PC-9 (cell line): ENCODE results near the gene PTPN18. TPM values are rescaled to one million over a fixed set of nuclear protein-coding genes. Genes with fewer than 3 reads are reported as not detected.

ENCODE experiments used
- BruUV-seq: library from RNA; stranded (reverse); fragments of 400-500 nt; replicated peaks from 2 replicates; lab custom pipeline; 2021; lab: Mats Ljungman, UMichigan
- CTCF ChIA-PET: fragments of 300-600 bp; sonication (Branson Sonifier 250); formaldehyde crosslinking; loops from one replicate; lab custom pipeline; 2022; ENCODE audit warnings: antibody characterized with exemption; lab: Charles Lee
- POLR2A ChIA-PET: fragments of 300-600 bp; sonication (Branson Sonifier 250); formaldehyde crosslinking; loops from one replicate; lab custom pipeline; 2022; ENCODE audit warnings: antibody characterized with exemption; ENCODE audit not compliant: unreplicated experiment; lab: Charles Lee
- DNase-seq, 2 experiments: peaks; one replicate each; pipeline versions ENCODE4 v3.0.0 to v3.0.0-alpha.2; 2015 to 2022; ENCODE audit warnings: mixed read lengths in 1 of 2
- H2AFZ ChIP-seq: fragments of 200-600 bp; sonication (generic); 2 replicates; pipeline ENCODE4 v1.8.1; 2017; ENCODE audit warnings: antibody characterized with exemption
- H3F3A ChIP-seq: fragments of 200-600 bp; sonication (generic); 2 replicates; pipeline ENCODE4 v1.8.1; 2017; ENCODE audit warnings: antibody characterized with exemption, mild to moderate bottlenecking, low read depth; ENCODE audit not compliant: insufficient read depth
- H3K27ac ChIP-seq: fragments of 200-600 bp; sonication (generic); 2 replicates; pipeline ENCODE4 v1.6.1; 2016; ENCODE audit warnings: mixed run types
- H3K27me3 ChIP-seq: fragments of 200-600 bp; sonication (generic); 2 replicates; pipeline ENCODE4 v1.6.1; 2016; ENCODE audit warnings: low read depth, mixed run types; ENCODE audit not compliant: insufficient read depth
- H3K36me3 ChIP-seq: fragments of 200-600 bp; sonication (generic); 2 replicates; pipeline ENCODE4 v1.6.1; 2016; ENCODE audit warnings: low read depth, mixed run types
- H3K4me1 ChIP-seq: fragments of 200-600 bp; sonication (generic); replicated peaks from 2 replicates; pipeline ENCODE4 v1.6.1; 2016; ENCODE audit warnings: mixed run types; ENCODE audit not compliant: insufficient read depth
- H3K4me2 ChIP-seq: fragments of 200-600 bp; sonication (generic); 2 replicates; pipeline ENCODE4 v1.6.1; 2017; ENCODE audit warnings: mixed run types
- H3K4me3 ChIP-seq: fragments of 200-600 bp; sonication (generic); 2 replicates; pipeline ENCODE4 v1.6.1; 2016; ENCODE audit warnings: mixed run types
- H3K79me2 ChIP-seq: fragments of 200-600 bp; sonication (generic); 2 replicates; pipeline ENCODE4 v1.6.1; 2017; ENCODE audit warnings: low read depth, mixed run types
- H3K9me2 ChIP-seq: fragments of 200-600 bp; sonication (generic); 2 replicates; pipeline ENCODE4 v1.8.1; 2017; ENCODE audit warnings: mild to moderate bottlenecking; ENCODE audit not compliant: insufficient read depth
- H3K9me3 ChIP-seq: fragments of 200-600 bp; sonication (generic); 2 replicates; pipeline ENCODE4 v1.8.1; 2016; ENCODE audit warnings: low read depth; ENCODE audit not compliant: insufficient read depth
- H4K20me1 ChIP-seq: fragments of 200-600 bp; sonication (generic); 2 replicates; pipeline ENCODE4 v1.8.1; 2017; ENCODE audit not compliant: insufficient read depth
- EZH2 ChIP-seq: fragments of 200-600 bp; sonication (generic); IDR thresholded peaks from 2 replicates; pipeline ENCODE4 v1.8.0; 2017; ENCODE audit warnings: antibody characterized with exemption, low read depth
- intact Hi-C: fragments of 100-400 bp; cut with micrococcal nuclease; formaldehyde crosslinking; loops from one replicate; pipeline ENCODE4 v1.10.0; 2022; ENCODE audit not compliant: unreplicated experiment
- total RNA-seq: library from RNA; stranded (reverse); gene quantifications from 2 replicates; pipeline ENCODE4 v1.2.3, GENCODE V29; 2021
- TF ChIP-seq, protein P1 (sequence below): fragments of 200-600 bp; sonication (generic); conservative IDR thresholded peaks from 2 replicates; pipeline ENCODE4 v1.6.1; 2017; ENCODE audit warnings: mixed run types, antibody characterized with exemption, mild to moderate bottlenecking, moderate library complexity

PTPN18 gene
- total RNA-seq, 1 experiment from 2014 or later, result 55.9 TPM

DNA sequence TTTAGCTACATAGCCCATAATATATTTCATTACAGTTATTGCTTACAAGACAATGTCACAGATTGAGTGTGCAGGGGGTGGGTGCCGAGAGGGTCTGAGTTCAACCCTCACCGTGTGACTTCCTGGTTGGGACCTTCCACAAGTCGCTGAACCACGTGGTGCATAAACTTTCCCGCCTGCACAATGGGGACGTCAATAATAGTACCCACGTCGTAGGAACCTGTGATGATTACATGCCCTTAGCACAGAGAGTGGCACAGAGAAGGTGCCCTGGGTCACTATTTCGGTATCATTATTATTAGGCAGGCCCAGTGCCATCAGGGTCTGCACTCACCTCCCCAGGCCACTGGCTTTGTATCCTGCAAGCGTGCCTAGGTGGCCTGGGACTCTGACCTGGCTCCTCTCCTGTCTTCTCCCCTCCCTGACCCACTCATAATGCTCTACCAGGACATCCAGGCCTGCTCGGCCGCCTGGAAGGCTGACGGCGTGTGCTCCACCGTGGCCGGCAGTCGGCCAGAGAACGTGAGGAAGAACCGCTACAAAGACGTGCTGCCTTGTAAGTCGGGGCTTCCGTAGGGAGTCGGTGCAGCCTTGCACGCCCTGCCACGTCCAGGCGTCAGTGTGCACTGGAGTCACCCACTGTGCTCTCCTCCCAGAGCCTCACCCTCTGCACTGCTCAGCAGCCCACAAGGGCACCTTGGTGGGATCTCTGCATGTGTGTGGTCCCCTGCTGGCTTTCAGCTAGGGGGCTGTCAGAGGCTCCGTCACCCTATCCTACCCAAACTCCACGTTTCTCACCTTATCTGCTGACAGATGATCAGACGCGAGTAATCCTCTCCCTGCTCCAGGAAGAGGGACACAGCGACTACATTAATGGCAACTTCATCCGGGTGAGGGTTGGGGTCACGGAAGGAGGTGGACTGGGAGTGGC, 2.8 kb downstream of the PTPN18 start:
- Histone ChIP-seq H3K9me2 (no peaks in the 10 kb centered on the region), H3K4me3 (no peak overlapping the region), H3K27me3 (no peaks in the 10 kb centered on the region), H3K4me2 (no peak overlapping the region), H3K36me3 (no peaks in the 10 kb centered on the region), H3K79me2 (0 out of 2 replicates have a peak, but pooled peaks cover 7% of the 10 kb centered on the region), H3K27ac (no peak overlapping the region), H2AFZ (no peak overlapping the region), H3K9me3 (no peaks in the 10 kb centered on the region), H3K4me1 (peaks cover 16% of the 10 kb centered on the region), H4K20me1 (no peaks in the 10 kb centered on the region), H3F3A (no peaks in the 10 kb centered on the region)
- BruUV-seq, result no TSS peak
- intact Hi-C loops, result loop anchor here (5.0 kb wide), 1 partner anchor 34 kb away; no protein-coding TSS in a partner anchor
- TF ChIP-seq EZH2, result no peak
- ChIA-PET CTCF (no interaction called here), POLR2A (no interaction called here)
- no peak for DNase-seq

DNA sequence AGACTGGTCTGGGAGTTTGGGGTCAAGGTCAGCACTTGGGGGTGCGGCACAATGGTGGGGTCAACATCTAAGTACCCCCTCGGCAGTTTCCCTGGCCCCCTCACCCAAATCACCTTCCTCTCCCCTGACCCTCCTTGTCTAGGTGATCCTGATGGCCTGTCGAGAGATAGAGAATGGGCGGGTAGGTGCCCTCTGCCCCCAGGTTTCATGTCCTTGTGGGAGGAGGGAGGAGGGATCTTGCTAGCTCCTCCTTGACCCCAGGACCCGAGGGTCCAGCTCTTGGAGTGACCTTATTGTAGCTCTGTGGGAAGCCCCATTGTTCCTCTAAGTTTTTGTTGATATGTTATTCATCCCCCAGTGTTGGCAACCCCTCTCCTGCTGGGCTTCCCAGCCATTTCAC, 3.6 kb downstream of the PTPN18 start:
- Histone ChIP-seq H3K4me3 (no peak overlapping the region), H3F3A (no peaks in the 10 kb centered on the region), H3K27me3 (no peaks in the 10 kb centered on the region), H3K9me2 (no peaks in the 10 kb centered on the region), H3K9me3 (no peaks in the 10 kb centered on the region), H3K79me2 (0 out of 2 replicates have a peak, but pooled peaks cover 7% of the 10 kb centered on the region), H3K27ac (no peak overlapping the region), H3K36me3 (no peaks in the 10 kb centered on the region), H4K20me1 (no peaks in the 10 kb centered on the region), H3K4me1 (peaks cover 16% of the 10 kb centered on the region), H2AFZ (no peak overlapping the region), H3K4me2 (no peak overlapping the region)
- no TSS peak for BruUV-seq
- POLR2A ChIA-PET, result no interaction called here
- TF ChIP-seq EZH2, result no peak
- TF ChIP-seq, protein P1, sequence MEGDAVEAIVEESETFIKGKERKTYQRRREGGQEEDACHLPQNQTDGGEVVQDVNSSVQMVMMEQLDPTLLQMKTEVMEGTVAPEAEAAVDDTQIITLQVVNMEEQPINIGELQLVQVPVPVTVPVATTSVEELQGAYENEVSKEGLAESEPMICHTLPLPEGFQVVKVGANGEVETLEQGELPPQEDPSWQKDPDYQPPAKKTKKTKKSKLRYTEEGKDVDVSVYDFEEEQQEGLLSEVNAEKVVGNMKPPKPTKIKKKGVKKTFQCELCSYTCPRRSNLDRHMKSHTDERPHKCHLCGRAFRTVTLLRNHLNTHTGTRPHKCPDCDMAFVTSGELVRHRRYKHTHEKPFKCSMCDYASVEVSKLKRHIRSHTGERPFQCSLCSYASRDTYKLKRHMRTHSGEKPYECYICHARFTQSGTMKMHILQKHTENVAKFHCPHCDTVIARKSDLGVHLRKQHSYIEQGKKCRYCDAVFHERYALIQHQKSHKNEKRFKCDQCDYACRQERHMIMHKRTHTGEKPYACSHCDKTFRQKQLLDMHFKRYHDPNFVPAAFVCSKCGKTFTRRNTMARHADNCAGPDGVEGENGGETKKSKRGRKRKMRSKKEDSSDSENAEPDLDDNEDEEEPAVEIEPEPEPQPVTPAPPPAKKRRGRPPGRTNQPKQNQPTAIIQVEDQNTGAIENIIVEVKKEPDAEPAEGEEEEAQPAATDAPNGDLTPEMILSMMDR, result no peak
- DNase-seq, result no peak
- CTCF ChIA-PET, result no interaction called here
- intact Hi-C loops, result loop anchor here (5.0 kb wide), 1 partner anchor 33 kb away; no protein-coding TSS in a partner anchor

DNA sequence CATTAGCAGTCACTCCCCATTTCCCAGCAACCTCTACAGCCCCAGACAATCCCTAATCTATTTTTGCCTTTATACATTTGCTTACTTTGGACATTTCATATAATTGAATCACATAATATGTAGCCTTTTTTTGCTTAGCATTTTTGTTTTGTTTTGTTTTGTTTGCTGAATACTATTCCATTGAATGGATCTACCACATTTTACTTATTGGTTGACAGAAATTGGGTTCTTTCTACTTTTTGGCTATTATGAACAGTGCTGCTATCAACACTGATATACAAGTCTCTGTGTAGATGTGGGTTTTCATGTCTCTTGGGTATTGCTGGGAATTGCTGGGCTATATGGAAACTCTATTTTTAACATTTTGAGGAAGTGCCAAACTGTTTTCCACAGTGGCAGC, 7.6 kb downstream of the PTPN18 start:
- POLR2A ChIA-PET, result no interaction called here
- intact Hi-C loops, result no loop called here

More for the DNA sequence above, 7.6 kb downstream of the PTPN18 start:
- Histone ChIP-seq H3K27ac (no peak overlapping the region), H2AFZ (no peak overlapping the region), H3F3A (no peaks in the 10 kb centered on the region), H3K9me3 (no peaks in the 10 kb centered on the region), H3K4me1 (no peaks in the 10 kb centered on the region), H3K9me2 (no peaks in the 10 kb centered on the region), H3K79me2 (no peaks in the 10 kb centered on the region), H3K4me3 (no peak overlapping the region), H3K4me2 (no peak overlapping the region), H3K27me3 (no peaks in the 10 kb centered on the region), H4K20me1 (no peaks in the 10 kb centered on the region), H3K36me3 (no peaks in the 10 kb centered on the region)
- no peak for DNase-seq
- CTCF ChIA-PET, result no interaction called here
- BruUV-seq, result no TSS peak
- TF ChIP-seq, protein P1, result no peak
- no peak for TF ChIP-seq EZH2
